ENCODE data around the gene SHPK. TPM values are rescaled to one million over a fixed set of nuclear protein-coding genes. Genes with fewer than 3 reads are reported as not detected.

Gene SHPK
- total and polyA plus RNA-seq, 9 of the 15 experiments (the other 6 are each of a cell fraction or from before 2014, with no cell fraction given): 2.5 to 16.3 (median 11.8) TPM

DNA sequence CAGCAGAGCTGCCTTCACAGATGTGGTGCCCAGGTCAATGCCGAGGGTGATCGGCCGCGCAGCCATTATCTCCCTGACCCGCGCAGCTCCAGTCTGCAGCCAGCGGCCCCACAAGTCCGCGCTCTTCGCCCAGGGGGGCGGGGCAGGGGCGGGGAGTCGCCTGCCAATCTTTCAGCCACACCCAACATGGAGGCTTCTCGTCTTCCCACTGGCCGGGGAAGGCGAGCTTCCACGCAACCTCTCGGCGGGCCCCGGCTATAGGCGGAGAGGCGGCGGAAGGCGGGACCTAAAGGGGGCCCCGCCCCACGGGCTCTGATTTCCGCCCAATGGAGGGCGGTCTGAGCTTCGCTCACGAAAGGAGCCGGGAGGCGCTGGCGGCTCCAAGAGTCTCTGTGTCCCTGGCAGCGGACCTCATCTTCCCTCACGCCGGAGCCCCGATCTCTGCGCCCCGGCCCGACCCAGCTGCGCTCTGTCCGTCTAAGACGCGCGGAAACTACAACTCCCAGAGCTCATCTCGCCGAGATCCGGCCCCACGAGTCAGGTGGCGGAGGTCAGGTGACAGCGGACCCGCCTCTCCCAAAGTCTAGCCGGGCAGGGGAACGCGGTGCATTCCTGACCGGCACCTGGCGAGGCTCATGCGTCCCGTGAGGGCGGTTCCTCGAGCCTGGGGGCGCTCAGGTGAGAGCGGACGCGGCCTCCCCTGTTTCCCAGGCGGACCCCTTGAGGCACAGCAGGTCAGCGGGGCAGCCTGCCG, at the start of gene SHPK, which contains the start of gene CTNS (continued):
- TF ChIP-seq ZNF41 (CRISPR knock-in tag; conservative IDR thresholded peaks at IDR 0.05) (no peak), TARDBP (IDR thresholded peaks at IDR 0.05) (no peak), MAZ (CRISPR knock-in tag; conservative IDR thresholded peaks at IDR 0.05 in 1 of 2, IDR thresholded peaks at IDR 0.05 in 1 of 2) (peak; percentile 44; a peak in 3 of 4 replicates), POLR2A (conservative IDR thresholded peaks at IDR 0.05) (peak; percentile 70), MBD2 (IDR thresholded peaks at IDR 0.05; ENCODE audit: borderline replicate concordance, low read depth) (0 out of 2 replicates have a peak, but pooled peaks have one; percentile 27), SRSF3 (IDR thresholded peaks at IDR 0.05; ENCODE audit: insufficient read depth, low read length) (no peak), POLR3A (IDR thresholded peaks at IDR 0.05; ENCODE audit: borderline replicate concordance, extremely low read depth, insufficient read depth, insufficient read length) (no peak), SIN3A (IDR thresholded peaks at IDR 0.05; ENCODE audit: borderline replicate concordance in 2 of 2, control insufficient read depth in 1 of 2, low read depth in 2 of 2, low read length in 2 of 2) (peak; percentile 70 to 98; a peak in 3 of 4 replicates), ARHGAP35 (IDR thresholded peaks at IDR 0.05; ENCODE audit: partially characterized antibody) (no peak), ZNF830 (CRISPR knock-in tag; IDR thresholded peaks at IDR 0.05) (no peak), MED1 (CRISPR knock-in tag; IDR thresholded peaks at IDR 0.05; ENCODE audit: borderline replicate concordance) (no peak), RBFOX2 (IDR thresholded peaks at IDR 0.05; ENCODE audit: low read depth, low read length) (peak; percentile 84)
- TF ChIP-seq, protein P1, sequence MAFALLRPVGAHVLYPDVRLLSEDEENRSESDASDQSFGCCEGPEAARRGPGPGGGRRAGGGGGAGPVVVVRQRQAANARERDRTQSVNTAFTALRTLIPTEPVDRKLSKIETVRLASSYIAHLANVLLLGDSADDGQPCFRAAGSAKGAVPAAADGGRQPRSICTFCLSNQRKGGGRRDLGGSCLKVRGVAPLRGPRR (CRISPR knock-in tag; IDR thresholded peaks at IDR 0.05): no peak
- TF ChIP-seq, protein P2, sequence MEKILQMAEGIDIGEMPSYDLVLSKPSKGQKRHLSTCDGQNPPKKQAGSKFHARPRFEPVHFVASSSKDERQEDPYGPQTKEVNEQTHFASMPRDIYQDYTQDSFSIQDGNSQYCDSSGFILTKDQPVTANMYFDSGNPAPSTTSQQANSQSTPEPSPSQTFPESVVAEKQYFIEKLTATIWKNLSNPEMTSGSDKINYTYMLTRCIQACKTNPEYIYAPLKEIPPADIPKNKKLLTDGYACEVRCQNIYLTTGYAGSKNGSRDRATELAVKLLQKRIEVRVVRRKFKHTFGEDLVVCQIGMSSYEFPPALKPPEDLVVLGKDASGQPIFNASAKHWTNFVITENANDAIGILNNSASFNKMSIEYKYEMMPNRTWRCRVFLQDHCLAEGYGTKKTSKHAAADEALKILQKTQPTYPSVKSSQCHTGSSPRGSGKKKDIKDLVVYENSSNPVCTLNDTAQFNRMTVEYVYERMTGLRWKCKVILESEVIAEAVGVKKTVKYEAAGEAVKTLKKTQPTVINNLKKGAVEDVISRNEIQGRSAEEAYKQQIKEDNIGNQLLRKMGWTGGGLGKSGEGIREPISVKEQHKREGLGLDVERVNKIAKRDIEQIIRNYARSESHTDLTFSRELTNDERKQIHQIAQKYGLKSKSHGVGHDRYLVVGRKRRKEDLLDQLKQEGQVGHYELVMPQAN (IDR thresholded peaks at IDR 0.05; ENCODE audit: borderline replicate concordance): peak; percentile 94
- TF ChIP-seq, protein P3, sequence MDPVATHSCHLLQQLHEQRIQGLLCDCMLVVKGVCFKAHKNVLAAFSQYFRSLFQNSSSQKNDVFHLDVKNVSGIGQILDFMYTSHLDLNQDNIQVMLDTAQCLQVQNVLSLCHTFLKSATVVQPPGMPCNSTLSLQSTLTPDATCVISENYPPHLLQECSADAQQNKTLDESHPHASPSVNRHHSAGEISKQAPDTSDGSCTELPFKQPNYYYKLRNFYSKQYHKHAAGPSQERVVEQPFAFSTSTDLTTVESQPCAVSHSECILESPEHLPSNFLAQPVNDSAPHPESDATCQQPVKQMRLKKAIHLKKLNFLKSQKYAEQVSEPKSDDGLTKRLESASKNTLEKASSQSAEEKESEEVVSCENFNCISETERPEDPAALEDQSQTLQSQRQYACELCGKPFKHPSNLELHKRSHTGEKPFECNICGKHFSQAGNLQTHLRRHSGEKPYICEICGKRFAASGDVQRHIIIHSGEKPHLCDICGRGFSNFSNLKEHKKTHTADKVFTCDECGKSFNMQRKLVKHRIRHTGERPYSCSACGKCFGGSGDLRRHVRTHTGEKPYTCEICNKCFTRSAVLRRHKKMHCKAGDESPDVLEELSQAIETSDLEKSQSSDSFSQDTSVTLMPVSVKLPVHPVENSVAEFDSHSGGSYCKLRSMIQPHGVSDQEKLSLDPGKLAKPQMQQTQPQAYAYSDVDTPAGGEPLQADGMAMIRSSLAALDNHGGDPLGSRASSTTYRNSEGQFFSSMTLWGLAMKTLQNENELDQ (CRISPR knock-in tag; IDR thresholded peaks at IDR 0.05; ENCODE audit: borderline replicate concordance): no peak
- TF ChIP-seq, protein P4, sequence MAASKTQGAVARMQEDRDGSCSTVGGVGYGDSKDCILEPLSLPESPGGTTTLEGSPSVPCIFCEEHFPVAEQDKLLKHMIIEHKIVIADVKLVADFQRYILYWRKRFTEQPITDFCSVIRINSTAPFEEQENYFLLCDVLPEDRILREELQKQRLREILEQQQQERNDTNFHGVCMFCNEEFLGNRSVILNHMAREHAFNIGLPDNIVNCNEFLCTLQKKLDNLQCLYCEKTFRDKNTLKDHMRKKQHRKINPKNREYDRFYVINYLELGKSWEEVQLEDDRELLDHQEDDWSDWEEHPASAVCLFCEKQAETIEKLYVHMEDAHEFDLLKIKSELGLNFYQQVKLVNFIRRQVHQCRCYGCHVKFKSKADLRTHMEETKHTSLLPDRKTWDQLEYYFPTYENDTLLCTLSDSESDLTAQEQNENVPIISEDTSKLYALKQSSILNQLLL (CRISPR knock-in tag; IDR thresholded peaks at IDR 0.05; ENCODE audit: borderline replicate concordance): no peak
- TF ChIP-seq, protein P5, sequence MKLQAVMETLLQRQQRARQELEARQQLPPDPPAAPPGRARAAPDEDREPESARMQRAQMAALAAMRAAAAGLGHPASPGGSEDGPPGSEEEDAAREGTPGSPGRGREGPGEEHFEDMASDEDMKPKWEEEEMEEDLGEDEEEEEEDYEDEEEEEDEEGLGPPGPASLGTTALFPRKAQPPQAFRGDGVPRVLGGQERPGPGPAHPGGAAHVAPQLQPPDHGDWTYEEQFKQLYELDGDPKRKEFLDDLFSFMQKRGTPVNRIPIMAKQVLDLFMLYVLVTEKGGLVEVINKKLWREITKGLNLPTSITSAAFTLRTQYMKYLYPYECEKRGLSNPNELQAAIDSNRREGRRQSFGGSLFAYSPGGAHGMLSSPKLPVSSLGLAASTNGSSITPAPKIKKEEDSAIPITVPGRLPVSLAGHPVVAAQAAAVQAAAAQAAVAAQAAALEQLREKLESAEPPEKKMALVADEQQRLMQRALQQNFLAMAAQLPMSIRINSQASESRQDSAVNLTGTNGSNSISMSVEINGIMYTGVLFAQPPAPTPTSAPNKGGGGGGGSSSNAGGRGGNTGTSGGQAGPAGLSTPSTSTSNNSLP (IDR thresholded peaks at IDR 0.05; ENCODE audit: borderline replicate concordance, low read depth, low read length): no peak
- TF ChIP-seq, protein P6, sequence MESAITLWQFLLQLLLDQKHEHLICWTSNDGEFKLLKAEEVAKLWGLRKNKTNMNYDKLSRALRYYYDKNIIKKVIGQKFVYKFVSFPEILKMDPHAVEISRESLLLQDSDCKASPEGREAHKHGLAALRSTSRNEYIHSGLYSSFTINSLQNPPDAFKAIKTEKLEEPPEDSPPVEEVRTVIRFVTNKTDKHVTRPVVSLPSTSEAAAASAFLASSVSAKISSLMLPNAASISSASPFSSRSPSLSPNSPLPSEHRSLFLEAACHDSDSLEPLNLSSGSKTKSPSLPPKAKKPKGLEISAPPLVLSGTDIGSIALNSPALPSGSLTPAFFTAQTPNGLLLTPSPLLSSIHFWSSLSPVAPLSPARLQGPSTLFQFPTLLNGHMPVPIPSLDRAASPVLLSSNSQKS (CRISPR knock-in tag; IDR thresholded peaks at IDR 0.05): no peak

Measured in K562 (cell line).